NCI-H510A (cell line): ENCODE data around the gene SSBP3.
A peak's percentile ranks its signal among the peaks of the same experiment; 100 is the strongest.

ENCODE experiments used
- DNase-seq: peaks from one replicate; lab custom pipeline; 2025; lab: John Stamatoyannopoulos, UW

Gene SSBP3

GRCh38 chr1:54265659-54266058, 140.5 kb downstream of the SSBP3 start:
- no peak for DNase-seq

- no peak for DNase-seq
Observed at GRCh38 chr1:54265126-54265525, 141.1 kb downstream of the SSBP3 start.

- DNase-seq: no peak
Observed at GRCh38 chr1:54263601-54264226, 142.5 kb downstream of the SSBP3 start.

GRCh38 chr1:54262244-54262643, 143.9 kb downstream of the SSBP3 start:
- no peak for DNase-seq

- DNase-seq: no peak
Observed at GRCh38 chr1:54260810-54261209, 145.4 kb downstream of the SSBP3 start.

GRCh38 chr1:54259546-54260140, 146.6 kb downstream of the SSBP3 start:
- peak; percentile 61 for DNase-seq

- DNase-seq: no peak
Observed at GRCh38 chr1:54257876-54258275, 148.3 kb downstream of the SSBP3 start.

- no peak for DNase-seq
Observed at GRCh38 chr1:54257346-54257620, 148.9 kb downstream of the SSBP3 start.

GRCh38 chr1:54256522-54257345, 149.5 kb downstream of the SSBP3 start:
- DNase-seq: no peak

- no peak for DNase-seq
Observed at GRCh38 chr1:54255026-54255702, 151.0 kb downstream of the SSBP3 start.

- peak; percentile 37 for DNase-seq
Observed at GRCh38 chr1:54254055-54254454, 152.1 kb downstream of the SSBP3 start.

GRCh38 chr1:54253480-54253879, 152.7 kb downstream of the SSBP3 start:
- DNase-seq: no peak

GRCh38 chr1:54252371-54252936, 153.7 kb downstream of the SSBP3 start:
- no peak for DNase-seq

- no peak for DNase-seq
Observed at GRCh38 chr1:54250670-54251069, 155.5 kb downstream of the SSBP3 start.

GRCh38 chr1:54249819-54250435, 156.3 kb downstream of the SSBP3 start:
- DNase-seq: no peak

GRCh38 chr1:54248966-54249365, 157.2 kb downstream of the SSBP3 start:
- no peak for DNase-seq

- DNase-seq: no peak
Observed at GRCh38 chr1:54247863-54248515, 158.2 kb downstream of the SSBP3 start.

- peak; percentile 77 for DNase-seq
Observed at GRCh38 chr1:54246116-54246721, 160.0 kb downstream of the SSBP3 start.

- DNase-seq: no peak
Observed at GRCh38 chr1:54245501-54245900, 160.7 kb downstream of the SSBP3 start.

- no peak for DNase-seq
Observed at GRCh38 chr1:54244655-54245054, 161.5 kb downstream of the SSBP3 start.

- no peak for DNase-seq
Observed at GRCh38 chr1:54243022-54243421, 163.2 kb downstream of the SSBP3 start.
